Measurements from ENCODE around the gene GNG7. TPM values are rescaled to one million over a fixed set of nuclear protein-coding genes. Genes with fewer than 3 reads are reported as not detected.
"Not testable (repeated sequence)": the region's sequence is repeated elsewhere in the genome, so short reads cannot be mapped to it uniquely, and the experiment has no call there.

GNG7 gene
- total RNA-seq, 2 donors from 2014 or later, result 5.7 to 12.9 TPM

- H3K4me3 ChIP-seq, result no peak overlapping the region
- no peaks in the 10 kb centered on the region for H3K4me1 ChIP-seq
- ATAC-seq (no peak), DNase-seq (no peak)
- H3K36me3 ChIP-seq (replicated peaks in 1 of 2; ENCODE audit: insufficient read depth in 1 of 2, low read depth in 2 of 2), result no peaks in the 10 kb centered on the region
- no peaks in the 10 kb centered on the region for H3K27me3 ChIP-seq
- intact Hi-C loops (cut with DNase I), result no loop called here
- WGBS, 2 donors, result 93 to 100% methylated on average over 2 to 5 of the region's 5 CpGs
- H3K9me3 ChIP-seq, result no peaks in the 10 kb centered on the region
- TF ChIP-seq CTCF (IDR thresholded peaks at IDR 0.05), result no peak
- TF ChIP-seq POLR2A (IDR thresholded peaks at IDR 0.05), result no peak
- H3K27ac ChIP-seq, result no peak overlapping the region
Observed at GRCh38 chr19:2561221-2561620, 141.3 kb downstream of the GNG7 start.

DNA sequence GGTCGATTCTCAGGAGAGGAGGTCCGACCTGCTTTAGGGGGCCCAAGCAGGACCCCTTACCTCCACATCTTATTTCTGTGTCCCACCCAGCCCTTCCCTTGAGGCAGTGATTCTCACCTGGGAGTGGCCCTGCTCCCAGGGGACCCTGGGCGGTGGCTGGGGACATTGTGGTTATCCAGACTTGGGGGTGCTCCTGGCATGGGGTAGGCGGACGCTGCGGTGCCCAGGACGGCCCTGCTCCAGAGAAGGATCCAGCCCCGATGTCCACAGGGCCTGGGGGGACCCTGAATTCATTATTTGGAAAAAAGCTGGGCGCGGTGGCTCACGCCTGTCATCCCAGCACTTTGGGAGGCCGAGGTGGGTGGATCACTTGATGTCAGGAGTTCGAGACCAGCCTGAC lies 142.1 kb downstream of the GNG7 start:
- 88 to 89% methylated on average over 7 to 13 of the region's 13 CpGs for WGBS, 2 donors
- ATAC-seq, result no peak
- no peaks in the 10 kb centered on the region for H3K27me3 ChIP-seq
- no peaks in the 10 kb centered on the region for H3K4me1 ChIP-seq
- TF ChIP-seq POLR2A (IDR thresholded peaks at IDR 0.05) (no peak), CTCF (IDR thresholded peaks at IDR 0.05) (no peak)
- no peak for DNase-seq
- H3K9me3 ChIP-seq, result no peaks in the 10 kb centered on the region
- H3K4me3 ChIP-seq, result no peak overlapping the region
- H3K27ac ChIP-seq, result no peak overlapping the region
- intact Hi-C loops (cut with DNase I), result no loop called here
- no peaks in the 10 kb centered on the region for H3K36me3 ChIP-seq (replicated peaks in 1 of 2; ENCODE audit: insufficient read depth in 1 of 2, low read depth in 2 of 2)

DNA sequence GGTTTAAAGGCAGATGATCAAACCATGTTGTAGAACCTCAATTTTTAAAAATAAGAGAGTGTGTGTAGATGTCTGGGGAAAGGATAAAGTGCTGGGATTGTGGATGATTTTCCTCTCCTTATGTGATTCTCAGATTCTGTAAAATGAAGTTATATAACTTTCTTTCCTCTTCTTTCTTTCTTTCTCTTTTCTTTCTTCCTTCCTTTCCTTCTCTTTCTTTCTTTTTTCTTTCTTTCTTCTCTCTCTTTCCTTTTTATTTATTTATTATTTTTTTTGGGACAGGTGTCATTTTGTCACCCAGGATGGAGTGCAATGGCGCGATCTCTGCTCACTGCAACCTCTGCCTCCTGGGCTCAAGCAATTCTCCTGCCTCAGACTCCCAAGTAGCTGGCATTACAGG lies 144.0 kb downstream of the GNG7 start:
- ATAC-seq (no peak), DNase-seq (no peak)
- TF ChIP-seq CTCF (IDR thresholded peaks at IDR 0.05) (no peak), POLR2A (IDR thresholded peaks at IDR 0.05) (no peak)
- Histone ChIP-seq H3K4me1 (no peaks in the 10 kb centered on the region), H3K4me3 (no peak overlapping the region), H3K27ac (no peak overlapping the region), H3K27me3 (no peaks in the 10 kb centered on the region), H3K36me3 (replicated peaks in 1 of 2; ENCODE audit: insufficient read depth in 1 of 2, low read depth in 2 of 2) (no peaks in the 10 kb centered on the region), H3K9me3 (no peaks in the 10 kb centered on the region)
- 88 to 100% methylated on average over 2 of the region's 2 CpGs for WGBS, 2 donors
- intact Hi-C loops (cut with DNase I), result no loop called here

DNA sequence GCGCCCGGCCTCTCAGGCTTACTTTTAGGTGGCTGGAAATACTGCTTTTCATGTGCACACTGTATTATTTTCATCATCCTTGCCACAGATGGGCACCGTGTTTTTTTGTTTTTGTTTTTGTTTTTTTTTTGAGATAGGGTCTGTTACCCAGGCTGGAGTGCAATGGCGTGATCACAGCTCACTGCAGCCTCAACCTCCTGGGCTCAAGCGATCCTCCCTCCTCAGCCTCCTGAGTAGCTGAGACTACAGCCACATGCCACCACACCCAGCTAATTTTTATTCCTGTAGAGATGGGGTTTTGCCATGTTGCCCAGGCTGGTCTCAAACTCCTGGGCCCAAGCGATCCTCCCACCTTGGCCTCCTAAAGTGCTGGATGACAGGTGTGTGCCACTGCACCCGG lies 144.4 kb downstream of the GNG7 start:
- H3K36me3 ChIP-seq (replicated peaks in 1 of 2; ENCODE audit: insufficient read depth in 1 of 2, low read depth in 2 of 2); H3K27ac ChIP-seq; H3K4me1 ChIP-seq; H3K9me3 ChIP-seq; ATAC-seq; H3K4me3 ChIP-seq; H3K27me3 ChIP-seq; intact Hi-C loops (cut with DNase I); DNase-seq: not testable (repeated sequence)
- 77 to 78% methylated on average over 7 of the region's 7 CpGs for WGBS, 2 donors

DNA sequence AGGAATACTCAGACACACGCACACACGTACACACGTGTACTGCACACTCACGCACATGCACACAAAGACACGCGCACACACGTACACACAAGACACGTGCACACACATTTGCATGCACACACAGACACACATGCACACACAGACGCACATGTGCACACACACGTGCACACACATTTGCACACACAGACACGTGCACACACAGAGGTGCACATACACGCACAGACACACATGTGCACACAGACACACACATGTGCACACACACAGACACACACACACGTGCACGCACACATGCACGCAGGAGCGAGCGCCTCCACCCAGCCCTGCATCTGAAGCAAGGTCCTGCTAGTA lies 145.4 kb downstream of the GNG7 start:
- no peaks in the 10 kb centered on the region for H3K27me3 ChIP-seq
- TF ChIP-seq CTCF (IDR thresholded peaks at IDR 0.05) (peak in 1 of 7 experiments; percentile 48), POLR2A (IDR thresholded peaks at IDR 0.05) (no peak)
- DNase-seq, result no peak
- H3K4me3 ChIP-seq, result no peak overlapping the region
- intact Hi-C loops (cut with DNase I), result no loop called here
- H3K36me3 ChIP-seq (replicated peaks in 1 of 2; ENCODE audit: insufficient read depth in 1 of 2, low read depth in 2 of 2), result no peaks in the 10 kb centered on the region
- H3K4me1 ChIP-seq, result no peaks in the 10 kb centered on the region
- no peak overlapping the region for H3K27ac ChIP-seq
- ATAC-seq, result no peak
- 86 to 97% methylated on average over 8 to 17 of the region's 17 CpGs for WGBS, 2 donors
- H3K9me3 ChIP-seq, result no peaks in the 10 kb centered on the region
